ENCODE results near the gene CCDC167.
"Not testable (repeated sequence)": the region's sequence is repeated elsewhere in the genome, so short reads cannot be mapped to it uniquely, and the experiment has no call there.

The CCDC167 gene

GRCh38 chr6:37459981-37460800 is 39.5 kb downstream of the CCDC167 start:
- DNase-seq = no peak

- DNase-seq = no peak
These were observed 42.7 kb downstream of the CCDC167 start for GRCh38 chr6:37456816-37457560.

- DNase-seq = no peak
These were observed 43.6 kb downstream of the CCDC167 start for GRCh38 chr6:37456126-37456525.

DNA sequence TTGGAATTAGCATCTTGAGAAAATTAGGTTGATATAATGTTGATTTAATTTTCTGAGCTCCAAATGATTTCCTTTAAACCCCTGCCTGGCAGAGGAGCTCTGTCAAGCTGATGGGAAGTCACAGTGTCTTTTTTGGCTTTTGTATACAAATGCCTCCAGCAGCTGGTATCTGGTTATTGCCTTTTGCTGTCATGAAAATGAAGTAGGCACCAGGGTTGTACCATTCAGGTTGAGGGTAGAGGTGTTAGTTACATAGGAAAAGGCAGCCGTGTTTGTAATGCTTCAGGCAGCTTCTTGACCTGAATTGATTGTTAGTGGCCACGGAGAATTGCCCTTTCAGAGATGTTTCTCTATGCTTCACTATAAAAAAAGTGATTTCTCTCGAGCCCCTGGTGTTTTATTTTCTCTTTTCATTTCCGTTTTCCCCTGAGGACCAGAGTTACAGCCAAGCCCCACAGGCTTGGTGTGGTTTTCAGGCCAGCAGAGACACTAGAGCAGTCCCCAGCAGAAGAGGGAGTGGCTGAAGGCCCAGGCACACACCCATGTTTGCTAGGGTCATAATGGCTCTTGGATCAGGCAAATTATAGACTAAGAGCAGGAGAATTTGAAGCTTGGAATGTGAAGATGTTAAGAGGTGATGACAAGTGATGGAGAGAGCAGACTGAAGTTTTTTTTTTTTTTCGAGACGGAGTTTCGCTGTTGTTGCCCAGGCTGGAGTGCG is 45.1 kb downstream of the CCDC167 start:
- no peak for DNase-seq

- no peak for DNase-seq
These were observed 47.2 kb downstream of the CCDC167 start for GRCh38 chr6:37452522-37452921.

DNA sequence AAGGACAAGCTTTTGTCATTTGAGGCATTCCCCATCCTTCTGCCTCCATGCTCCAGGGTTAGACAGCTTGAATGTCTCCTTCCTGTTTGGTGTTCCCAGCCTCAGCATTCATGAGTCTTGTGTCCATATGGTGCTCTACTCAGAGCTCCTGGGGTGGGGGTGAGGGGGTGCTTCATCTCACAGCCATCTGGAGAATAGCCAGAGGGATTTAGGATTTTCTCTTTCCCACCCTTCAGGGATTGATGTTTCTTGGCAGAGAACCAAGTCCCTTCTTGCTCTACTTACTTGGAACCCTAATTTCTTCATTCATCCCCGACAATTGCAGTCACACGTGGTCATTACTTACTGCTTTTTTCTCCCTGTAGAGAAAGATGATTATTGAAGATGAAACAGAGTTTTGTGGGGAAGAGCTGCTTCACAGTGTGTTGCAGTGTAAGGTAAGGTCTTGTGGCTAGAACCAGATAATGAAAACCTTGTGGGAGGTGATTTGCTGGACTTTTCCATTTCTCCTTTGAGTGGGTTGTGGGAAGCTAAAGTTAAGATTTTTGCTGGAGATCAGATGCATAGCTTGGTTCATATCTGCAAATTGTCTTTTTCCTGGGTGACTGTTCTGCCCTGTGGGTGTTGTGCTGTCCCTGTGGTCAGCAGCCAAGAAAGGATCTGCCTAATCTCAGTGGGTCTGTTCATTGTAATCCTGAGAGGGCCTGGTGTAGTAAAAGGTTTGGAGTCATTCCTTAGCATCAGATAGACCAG is 48.1 kb downstream of the CCDC167 start:
- no peak for DNase-seq

- DNase-seq = no peak
These were observed 49.7 kb downstream of the CCDC167 start for GRCh38 chr6:37449984-37450383.

GRCh38 chr6:37443216-37443542 is 56.5 kb downstream of the CCDC167 start:
- DNase-seq = not testable (repeated sequence)

DNA sequence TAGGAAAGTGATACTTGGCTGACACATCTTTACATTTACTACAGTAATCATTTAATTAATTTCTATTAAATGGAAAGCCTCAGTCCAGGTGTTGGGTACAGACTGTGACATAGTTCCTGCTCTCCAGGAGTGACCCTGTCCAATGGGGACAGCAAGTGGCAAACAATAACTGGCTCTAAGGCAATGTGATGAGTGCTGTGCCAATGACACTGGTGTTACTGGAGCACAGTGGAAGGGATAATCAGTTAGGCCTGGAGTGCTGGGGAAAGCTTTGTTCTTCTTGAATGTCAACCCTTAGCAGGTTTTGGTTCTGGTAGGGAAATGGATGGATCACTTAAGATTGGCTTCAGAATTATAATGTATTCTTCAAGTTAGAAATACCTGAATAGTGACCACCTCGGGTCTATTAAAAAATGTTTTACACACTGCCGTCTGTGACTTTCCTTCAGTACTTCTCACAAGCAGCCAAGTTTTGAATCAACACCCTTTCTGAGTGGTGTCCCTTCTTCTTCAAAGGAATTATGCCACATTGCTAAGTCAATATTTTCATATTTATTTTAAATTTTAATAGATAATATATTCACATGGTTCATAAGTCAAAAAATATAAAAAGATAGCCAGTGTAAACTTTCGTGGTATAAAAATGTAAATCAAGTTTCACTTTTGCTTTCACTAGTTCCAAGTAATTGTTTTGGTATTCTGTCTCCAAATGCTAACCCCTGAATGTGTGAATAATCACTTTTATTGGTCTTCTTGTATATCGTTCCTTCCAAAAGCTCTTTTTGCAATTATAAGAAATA is 57.1 kb downstream of the CCDC167 start:
- no peak for DNase-seq

DNA sequence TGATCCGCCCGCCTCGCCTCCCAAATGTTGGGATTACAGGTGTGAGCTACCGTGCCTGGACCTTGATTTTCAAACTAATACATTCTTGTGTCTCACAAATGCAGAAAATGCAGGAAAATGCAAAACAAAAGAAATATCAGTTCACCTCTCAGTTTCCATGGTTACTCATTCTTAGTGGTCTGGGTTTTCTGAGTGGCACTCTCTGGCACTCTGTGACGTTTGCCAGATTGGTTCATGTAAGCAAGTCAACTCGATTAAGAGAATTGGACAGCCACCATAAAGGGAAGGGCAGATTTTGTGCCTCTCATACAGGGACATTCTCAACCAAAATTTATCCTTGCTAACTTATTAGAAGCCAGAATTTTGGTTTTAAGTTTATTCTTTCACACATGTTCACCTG is 58.0 kb downstream of the CCDC167 start:
- no peak for DNase-seq

GRCh38 chr6:37438930-37439329 is 60.8 kb downstream of the CCDC167 start:
- DNase-seq = no peak

- no peak for DNase-seq
These were observed 63.9 kb downstream of the CCDC167 start for GRCh38 chr6:37435816-37436215.

DNA sequence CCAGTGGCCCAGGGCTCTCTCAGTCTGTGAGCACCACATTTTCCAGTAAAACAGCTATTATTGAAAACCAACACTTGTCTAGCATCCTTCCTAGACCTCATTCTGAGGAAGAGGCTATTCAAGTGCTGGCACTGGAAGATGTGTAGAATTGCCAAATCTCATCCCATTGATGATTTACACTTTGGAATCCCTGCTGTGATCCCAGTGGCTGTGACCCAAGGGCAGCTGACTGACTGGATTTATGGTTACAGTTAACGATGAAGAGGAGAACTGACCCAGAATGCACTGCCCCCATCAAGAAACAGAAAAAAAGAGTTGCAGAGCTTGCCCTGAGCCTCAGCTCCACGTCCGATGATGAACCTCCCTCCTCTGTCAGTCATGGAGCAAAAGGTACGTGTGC is 64.3 kb downstream of the CCDC167 start:
- no peak for DNase-seq

- DNase-seq = no peak
These were observed 65.9 kb downstream of the CCDC167 start for GRCh38 chr6:37433657-37434271.

All from 8988T (cell line).